GM19468 (cell line): ENCODE measurements around the gene WNT9A.
"Not testable (repeated sequence)": the region's sequence is repeated elsewhere in the genome, so short reads cannot be mapped to it uniquely, and the experiment has no call there.

Experiments
- ATAC-seq: cut with Tn5 transposase; IDR thresholded peaks from one replicate; pipeline ENCODE4 v1.9.1; 2021; ENCODE audit warnings: mild to moderate bottlenecking, moderate library complexity, moderate number of reproducible peaks; ENCODE audit not compliant: unreplicated experiment; ENCODE audit errors: extremely low read depth

WNT9A gene

GRCh38 chr1:227890451-227891222 lies 57.1 kb downstream of the WNT9A start:
- no peak for ATAC-seq

- no peak for ATAC-seq
Measured at GRCh38 chr1:227889863-227890405, 57.8 kb downstream of the WNT9A start.

DNA sequence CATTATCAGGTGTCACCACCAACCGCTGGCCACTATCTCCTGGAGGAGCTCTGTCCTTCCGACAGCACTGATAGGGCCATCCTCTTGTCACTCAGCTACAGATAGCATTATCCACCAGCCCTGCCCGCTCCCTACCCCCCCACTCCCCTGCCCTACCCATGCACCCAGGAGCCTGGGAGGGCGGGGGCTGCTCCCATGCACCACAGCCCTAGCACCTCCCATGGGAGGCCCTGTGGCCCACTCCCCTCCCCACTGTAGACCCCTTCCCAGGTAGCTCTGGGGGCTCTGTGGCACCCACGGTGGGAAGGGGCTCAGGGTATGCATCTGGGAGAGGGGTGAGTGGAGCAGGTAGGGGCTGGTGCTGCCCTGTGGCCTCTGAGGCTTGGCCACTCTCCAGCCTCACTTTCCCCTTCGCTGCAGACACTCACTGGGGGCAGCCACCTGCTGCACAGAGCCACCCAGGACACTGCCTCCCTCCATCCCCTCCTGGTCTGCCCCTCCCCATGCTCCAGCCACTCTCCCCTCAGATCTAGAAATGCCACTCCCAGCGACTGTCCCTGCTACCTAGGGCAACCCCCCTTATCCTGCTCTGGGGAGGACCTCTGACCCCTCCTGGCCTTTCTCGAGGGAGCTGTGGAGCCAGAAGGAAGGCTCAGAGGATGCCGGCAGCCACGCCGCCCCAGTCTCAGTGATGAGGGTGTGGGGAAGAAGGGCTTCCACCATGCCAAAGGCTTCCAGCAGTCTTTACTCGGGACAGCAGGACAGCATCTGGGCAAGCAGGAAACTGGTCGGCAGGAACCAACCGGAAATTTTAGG lies 58.5 kb downstream of the WNT9A start:
- no peak for ATAC-seq

DNA sequence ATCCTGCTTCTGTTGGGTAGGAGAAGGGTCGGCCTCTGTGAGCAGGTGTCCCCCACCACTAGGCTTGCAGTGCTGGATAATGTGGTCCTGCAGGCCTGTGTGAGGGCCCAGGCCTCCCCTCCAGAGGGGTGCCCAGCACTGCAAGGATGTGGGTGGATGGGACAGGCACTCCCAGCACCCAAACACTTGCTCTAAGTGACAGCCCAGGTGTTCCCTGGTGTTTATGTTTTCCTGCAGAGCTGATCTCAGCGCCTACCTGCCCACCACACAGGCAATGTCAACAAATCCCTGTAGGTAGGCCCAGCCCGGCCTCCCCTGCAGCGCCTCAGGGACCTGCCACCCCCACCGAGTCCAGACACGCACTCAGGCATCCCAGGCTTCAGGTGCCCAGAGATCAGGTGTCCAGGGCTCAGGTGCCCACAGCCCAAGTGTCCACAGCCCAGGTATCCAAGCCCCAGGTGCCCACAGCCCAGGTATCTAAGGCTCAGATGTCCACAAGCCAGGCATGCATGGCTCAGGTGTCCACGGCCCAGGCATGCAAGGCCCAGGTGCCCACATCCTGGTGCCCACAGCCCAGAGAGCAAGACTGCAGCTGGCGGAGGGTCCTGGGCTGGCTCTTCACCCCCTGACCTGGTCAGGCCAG lies 59.2 kb downstream of the WNT9A start:
- ATAC-seq = no peak

DNA sequence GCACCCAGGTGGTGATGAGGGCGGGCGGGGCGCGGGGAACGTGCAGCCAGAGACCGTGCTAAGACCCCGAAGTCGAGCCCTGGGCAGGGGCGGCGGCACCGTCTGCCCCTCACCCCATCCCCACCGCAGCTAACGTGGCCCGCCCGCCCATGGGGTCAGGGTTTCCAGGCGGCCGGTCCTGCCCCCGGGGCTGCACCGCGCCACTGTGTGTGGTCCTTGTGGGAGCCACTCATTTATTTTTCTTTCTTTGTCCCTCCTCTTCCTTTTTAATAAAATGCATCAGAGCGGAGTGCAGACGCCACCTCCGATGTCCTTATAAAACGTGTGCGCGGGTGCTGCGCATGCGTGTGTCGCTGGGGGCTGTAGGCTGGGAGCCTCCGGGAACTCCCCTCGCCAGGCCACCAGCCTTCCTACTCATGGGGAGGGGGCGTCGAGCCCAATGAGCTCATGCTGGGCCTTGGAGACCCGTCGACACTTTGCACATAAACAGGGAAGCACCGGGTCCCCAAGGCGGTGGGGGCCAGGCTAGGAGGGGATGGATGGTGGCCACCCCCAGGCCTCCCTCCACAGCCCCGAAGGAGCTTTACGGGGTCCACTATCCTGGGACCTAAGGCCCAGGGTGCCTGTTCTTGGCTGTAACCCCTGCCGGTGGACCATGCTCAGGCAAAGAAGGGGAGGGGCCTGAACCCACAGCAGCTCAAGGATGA lies 59.9 kb downstream of the WNT9A start:
- no peak for ATAC-seq

GRCh38 chr1:227886993-227887696 lies 60.6 kb downstream of the WNT9A start:
- ATAC-seq = no peak

- no peak for ATAC-seq
Measured at GRCh38 chr1:227886503-227886961, 61.2 kb downstream of the WNT9A start.

GRCh38 chr1:227885648-227886502 lies 61.9 kb downstream of the WNT9A start:
- no peak for ATAC-seq

- ATAC-seq = no peak
Measured at GRCh38 chr1:227885135-227885647, 62.5 kb downstream of the WNT9A start.

DNA sequence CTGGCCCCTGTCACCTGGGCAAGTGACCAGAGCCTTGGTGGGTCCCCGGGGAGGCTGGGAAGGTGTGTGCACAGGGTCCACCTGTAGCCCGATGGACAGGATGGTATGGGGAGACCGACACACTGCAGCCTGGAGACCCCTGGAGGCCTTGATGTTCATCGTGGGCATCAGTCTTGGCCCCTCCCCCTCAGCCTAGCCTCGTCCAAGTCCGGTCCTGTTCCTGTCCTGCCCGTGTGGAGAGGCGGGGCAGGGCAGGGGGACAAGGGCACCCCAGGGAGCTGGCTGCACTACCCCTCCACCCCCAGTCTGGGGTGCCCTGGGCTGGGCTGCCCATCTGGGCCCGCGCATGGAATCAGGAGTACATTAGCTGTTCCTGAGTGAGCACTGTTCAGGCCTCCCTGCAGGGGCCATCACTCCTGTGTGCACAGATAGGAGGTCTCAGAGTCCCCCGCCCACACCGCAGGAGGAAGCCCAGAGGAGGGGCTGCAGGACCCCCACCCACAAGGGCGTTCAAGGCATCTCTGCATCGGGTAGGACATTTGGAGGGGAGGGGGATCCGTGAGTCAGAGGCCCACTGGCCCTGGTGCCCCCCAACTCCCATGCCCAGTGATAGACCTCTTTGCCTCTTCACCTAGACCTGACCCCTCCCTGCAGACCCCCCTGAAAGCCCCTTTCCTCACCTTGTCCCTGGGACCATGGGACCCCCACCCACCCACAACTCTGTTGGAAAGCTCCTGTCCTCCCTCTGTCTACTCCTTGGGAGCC lies 63.2 kb downstream of the WNT9A start:
- ATAC-seq = no peak

GRCh38 chr1:227883641-227884301 lies 64.0 kb downstream of the WNT9A start:
- ATAC-seq = no peak

- ATAC-seq = no peak
Measured at GRCh38 chr1:227883073-227883520, 64.6 kb downstream of the WNT9A start.

GRCh38 chr1:227880342-227880924 lies 67.3 kb downstream of the WNT9A start:
- no peak for ATAC-seq

DNA sequence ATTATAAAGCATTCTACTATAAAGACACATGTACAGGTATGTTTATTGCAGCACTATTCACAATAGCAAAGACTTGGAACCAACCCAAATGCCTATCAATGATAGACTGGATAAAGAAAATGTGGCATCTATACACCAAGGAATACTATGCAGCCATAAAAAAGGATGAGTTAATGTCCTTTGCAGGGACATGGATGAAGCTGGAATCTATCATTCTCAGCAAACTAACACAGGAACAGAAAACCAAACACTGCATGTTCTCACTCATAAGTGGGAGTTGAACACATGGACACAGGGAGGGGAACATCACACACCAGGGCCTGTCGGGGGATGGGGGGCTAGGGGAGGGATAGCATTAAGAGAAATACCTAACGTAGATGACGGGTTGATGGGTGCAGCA lies 69.9 kb downstream of the WNT9A start:
- ATAC-seq = not testable (repeated sequence)

DNA sequence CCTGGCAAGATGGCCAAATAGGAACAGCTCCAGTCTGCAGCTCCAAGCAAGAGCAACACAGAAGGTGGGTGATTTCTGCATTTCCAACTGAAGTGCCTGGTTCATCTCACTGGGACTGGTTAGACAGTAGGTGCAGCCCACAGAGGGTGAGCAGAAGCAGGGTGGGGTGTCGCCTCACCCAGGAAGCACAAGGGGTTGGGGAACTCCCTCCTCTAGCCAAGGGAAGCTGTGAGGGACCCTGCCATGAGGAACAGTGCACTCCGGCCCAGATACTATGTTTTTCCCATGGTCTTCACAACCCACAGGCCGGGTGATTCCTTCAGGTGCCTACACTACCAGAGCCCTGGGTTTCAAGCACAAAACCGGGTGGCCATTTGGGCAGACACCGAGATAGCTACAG lies 75.8 kb downstream of the WNT9A start:
- not testable (repeated sequence) for ATAC-seq

GRCh38 chr1:227870366-227870765 lies 77.4 kb downstream of the WNT9A start:
- no peak for ATAC-seq
